WERI-Rb-1 (cell line): ENCODE measurements around the gene ADAMTS18.

Source experiments
- DNase-seq: peaks from one replicate; pipeline ENCODE4 v3.0.0-alpha.2; 2020
- H3K27ac ChIP-seq: fragments of 250-450 bp; sonication (Bioruptor Pico); 2 replicates; pipeline ENCODE4 v1.5.1; 2020; ENCODE audit warnings: mild to moderate bottlenecking, moderate library complexity
- H3K27me3 ChIP-seq: fragments of 250-450 bp; sonication (Bioruptor Pico); 2 replicates; pipeline ENCODE4 v1.5.1; 2021; ENCODE audit warnings: mild to moderate bottlenecking, low read depth, moderate library complexity; ENCODE audit not compliant: insufficient read depth, severe bottlenecking
- H3K36me3 ChIP-seq: fragments of 250-450 bp; sonication (Bioruptor Pico); 2 replicates; pipeline ENCODE4 v1.5.1; 2020; ENCODE audit warnings: mild to moderate bottlenecking, moderate library complexity
- H3K4me3 ChIP-seq: 2 replicates; pipeline ENCODE4 v1.5.1; 2011; ENCODE audit warnings: low read depth, mild to moderate bottlenecking, control low read depth, low read length
- H3K9me3 ChIP-seq: fragments of 250-450 bp; sonication (Bioruptor Pico); 2 replicates; pipeline ENCODE4 v1.5.1; 2021; ENCODE audit warnings: mild to moderate bottlenecking, moderate library complexity; ENCODE audit not compliant: severe bottlenecking
- TF ChIP-seq, protein P1 (sequence below): IDR thresholded peaks from 2 replicates; pipeline ENCODE4 v1.5.1; 2011; ENCODE audit warnings: low read depth, mild to moderate bottlenecking, control low read depth, inconsistent platforms, low read length

The ADAMTS18 gene

DNA sequence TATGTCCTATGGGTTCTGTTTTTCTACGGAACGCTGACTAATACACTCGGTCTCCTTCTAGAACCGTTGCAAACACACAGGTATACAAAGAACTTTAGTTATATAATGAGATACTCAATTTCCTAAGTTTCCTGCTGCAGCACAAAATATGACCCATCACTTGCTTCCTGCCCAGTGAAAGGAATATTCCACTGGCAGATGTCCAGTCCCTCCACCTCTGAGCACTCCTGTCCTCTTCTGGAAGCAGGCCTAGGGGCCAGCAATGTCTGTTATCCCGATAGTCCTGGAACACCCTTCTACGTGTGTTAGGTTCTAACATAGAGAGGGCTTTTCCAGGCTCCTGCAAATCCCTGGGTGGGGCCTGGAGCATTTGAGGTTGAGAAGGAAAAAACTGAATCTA, 32.7 kb downstream of the ADAMTS18 start:
- Histone ChIP-seq H3K27me3 (no peaks in the 10 kb centered on the region), H3K27ac (no peak overlapping the region), H3K4me3 (no peak overlapping the region), H3K36me3 (no peaks in the 10 kb centered on the region), H3K9me3 (no peaks in the 10 kb centered on the region)
- DNase-seq: no peak
- TF ChIP-seq, protein P1, sequence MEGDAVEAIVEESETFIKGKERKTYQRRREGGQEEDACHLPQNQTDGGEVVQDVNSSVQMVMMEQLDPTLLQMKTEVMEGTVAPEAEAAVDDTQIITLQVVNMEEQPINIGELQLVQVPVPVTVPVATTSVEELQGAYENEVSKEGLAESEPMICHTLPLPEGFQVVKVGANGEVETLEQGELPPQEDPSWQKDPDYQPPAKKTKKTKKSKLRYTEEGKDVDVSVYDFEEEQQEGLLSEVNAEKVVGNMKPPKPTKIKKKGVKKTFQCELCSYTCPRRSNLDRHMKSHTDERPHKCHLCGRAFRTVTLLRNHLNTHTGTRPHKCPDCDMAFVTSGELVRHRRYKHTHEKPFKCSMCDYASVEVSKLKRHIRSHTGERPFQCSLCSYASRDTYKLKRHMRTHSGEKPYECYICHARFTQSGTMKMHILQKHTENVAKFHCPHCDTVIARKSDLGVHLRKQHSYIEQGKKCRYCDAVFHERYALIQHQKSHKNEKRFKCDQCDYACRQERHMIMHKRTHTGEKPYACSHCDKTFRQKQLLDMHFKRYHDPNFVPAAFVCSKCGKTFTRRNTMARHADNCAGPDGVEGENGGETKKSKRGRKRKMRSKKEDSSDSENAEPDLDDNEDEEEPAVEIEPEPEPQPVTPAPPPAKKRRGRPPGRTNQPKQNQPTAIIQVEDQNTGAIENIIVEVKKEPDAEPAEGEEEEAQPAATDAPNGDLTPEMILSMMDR: no peak

GRCh38 chr16:77399546-77399945, 35.3 kb downstream of the ADAMTS18 start:
- no peaks in the 10 kb centered on the region for H3K9me3 ChIP-seq
- no peak overlapping the region for H3K4me3 ChIP-seq
- no peak for DNase-seq
- TF ChIP-seq, protein P1: no peak
- no peak overlapping the region for H3K27ac ChIP-seq
- no peaks in the 10 kb centered on the region for H3K36me3 ChIP-seq
- H3K27me3 ChIP-seq: no peaks in the 10 kb centered on the region

- Histone ChIP-seq H3K4me3 (no peak overlapping the region), H3K27ac (no peak overlapping the region), H3K36me3 (no peaks in the 10 kb centered on the region), H3K9me3 (no peaks in the 10 kb centered on the region), H3K27me3 (no peaks in the 10 kb centered on the region)
- DNase-seq: no peak
- TF ChIP-seq, protein P1: no peak
Observed at GRCh38 chr16:77399066-77399465, 35.8 kb downstream of the ADAMTS18 start.

- Histone ChIP-seq H3K27ac (no peak overlapping the region), H3K36me3 (no peaks in the 10 kb centered on the region), H3K27me3 (no peaks in the 10 kb centered on the region), H3K4me3 (no peak overlapping the region), H3K9me3 (no peaks in the 10 kb centered on the region)
- TF ChIP-seq, protein P1: no peak
- no peak for DNase-seq
Observed at GRCh38 chr16:77398495-77398894, 36.3 kb downstream of the ADAMTS18 start.

GRCh38 chr16:77396461-77396860, 38.4 kb downstream of the ADAMTS18 start:
- no peak overlapping the region for H3K27ac ChIP-seq
- H3K4me3 ChIP-seq: no peak overlapping the region
- H3K36me3 ChIP-seq: no peaks in the 10 kb centered on the region
- no peaks in the 10 kb centered on the region for H3K9me3 ChIP-seq
- TF ChIP-seq, protein P1: no peak
- no peak for DNase-seq
- no peaks in the 10 kb centered on the region for H3K27me3 ChIP-seq

DNA sequence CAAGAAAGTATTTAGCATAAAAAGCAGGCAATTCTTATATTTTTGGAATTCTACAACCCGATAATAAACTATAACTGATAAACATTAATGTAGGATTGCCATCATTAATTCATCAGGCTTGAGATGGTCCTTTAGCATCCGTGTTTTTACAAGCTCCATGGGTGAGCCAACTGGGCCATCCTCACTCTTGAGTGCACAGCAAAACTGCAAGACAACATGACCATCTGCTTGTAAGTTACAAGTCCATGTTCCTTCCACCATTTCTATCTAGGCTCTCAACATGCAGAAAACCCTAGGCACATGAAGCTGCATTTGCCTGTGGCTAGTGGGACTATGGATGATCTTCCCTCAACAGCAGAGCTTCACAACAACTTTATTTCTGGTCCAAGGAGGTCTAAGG, 40.1 kb downstream of the ADAMTS18 start:
- no peaks in the 10 kb centered on the region for H3K9me3 ChIP-seq
- no peaks in the 10 kb centered on the region for H3K27me3 ChIP-seq
- no peak overlapping the region for H3K27ac ChIP-seq
- no peaks in the 10 kb centered on the region for H3K36me3 ChIP-seq
- TF ChIP-seq, protein P1: no peak
- no peak overlapping the region for H3K4me3 ChIP-seq
- DNase-seq: no peak
